ENCODE data around the gene SOX10.
"Not testable (repeated sequence)": the region's sequence is repeated elsewhere in the genome, so short reads cannot be mapped to it uniquely, and the experiment has no call there.

GRCh38 chr22:37944423-37944822 lies 39.9 kb downstream of the SOX10 start:
- not testable (repeated sequence) for TF ChIP-seq CTCF (IDR thresholded peaks at IDR 0.05; ENCODE audit: poor library complexity, severe bottlenecking); REST (IDR thresholded peaks at IDR 0.05; ENCODE audit: borderline replicate concordance)

Data from neural cell (in vitro differentiated cells).